HEK293 (cell line): ENCODE data around the gene BCCIP.
A peak's percentile ranks its signal among the peaks of the same experiment; 100 is the strongest.

Experiments used
- CTCF ChIA-PET: fragments of 350-600 bp; formaldehyde crosslinking; extraction: SDS; loops from one replicate; lab custom pipeline; 2021; ENCODE audit warnings: antibody characterized with exemption; lab: Yijun Ruan, JAX
- POLR2A ChIA-PET: fragments of 300-600 bp; formaldehyde crosslinking; extraction: SDS; loops from one replicate; lab custom pipeline; 2020; ENCODE audit warnings: antibody characterized with exemption, inconsistent platforms; lab: Yijun Ruan, JAX
- H3K27ac ChIP-seq: fragments of 200-500 bp; sonication (Bioruptor generic); 2 replicates; pipeline ENCODE4 v1.5.1; 2014; ENCODE audit warnings: low read depth, low read length, control low read depth, inconsistent platforms; ENCODE audit errors: extremely low read depth
- H3K36me3 ChIP-seq, 2 experiments: fragments of 200-500 bp in 1 of 2; sonication (Bioruptor generic) in 1 of 2; 1 replicate in 1 of 2; 2 replicates in 1 of 2; pipeline ENCODE4 v1.5.1; 2014 to 2017; ENCODE audit warnings: inconsistent platforms in 2 of 2, low read length in 2 of 2; ENCODE audit not compliant: control insufficient read depth in 2 of 2, insufficient read depth in 1 of 2
- H3K4me1 ChIP-seq: fragments of 200-500 bp; sonication (Bioruptor generic); 2 replicates; pipeline ENCODE4 v1.5.1; 2014; ENCODE audit warnings: mild to moderate bottlenecking, low read length, inconsistent platforms; ENCODE audit not compliant: control insufficient read depth, insufficient read depth
- H3K4me3 ChIP-seq: 2 replicates; pipeline ENCODE4 v1.5.1; 2011; ENCODE audit warnings: low read depth, mild to moderate bottlenecking, control low read depth, low read length, moderate library complexity
- H3K9me3 ChIP-seq: fragments of 200-500 bp; sonication (Bioruptor generic); 2 replicates; pipeline ENCODE4 v1.5.1; 2014; ENCODE audit warnings: low read depth, low read length, inconsistent platforms; ENCODE audit not compliant: control insufficient read depth, insufficient read depth
- GLI2 ChIP-seq: fragments of 450-650 bp; formaldehyde crosslinking; IDR thresholded peaks from 2 replicates; pipeline ENCODE4; 2017; ENCODE audit warnings: missing biosample characterization, missing genetic modification characterization, low read depth, borderline replicate concordance
- MEIS1 ChIP-seq: sonication (generic); formaldehyde crosslinking; IDR thresholded peaks from 2 replicates; pipeline ENCODE4 v1.8.1; 2022; ENCODE audit warnings: missing genetic modification reagents, mild to moderate bottlenecking, borderline replicate concordance
- SALL2 ChIP-seq: fragments of 450-650 bp; formaldehyde crosslinking; IDR thresholded peaks from 2 replicates; pipeline ENCODE4 v1.5.0; 2017; ENCODE audit warnings: missing biosample characterization, mild to moderate bottlenecking, missing genetic modification characterization, borderline replicate concordance
- TRIM28 ChIP-seq: IDR thresholded peaks from 2 replicates; pipeline ENCODE4 v1.6.1; 2011; ENCODE audit warnings: low read length, control low read depth, borderline replicate concordance
- ZBTB48 ChIP-seq: fragments of 450-650 bp; formaldehyde crosslinking; IDR thresholded peaks from 2 replicates; pipeline ENCODE4 v1.5.1; 2016; ENCODE audit warnings: missing biosample characterization, missing genetic modification characterization
- ZNF10 ChIP-seq: fragments of 450-650 bp; formaldehyde crosslinking; IDR thresholded peaks from 2 replicates; pipeline ENCODE4 v1.5.1; 2017; ENCODE audit warnings: missing biosample characterization, missing genetic modification characterization
- ZNF155 ChIP-seq: fragments of 450-650 bp; formaldehyde crosslinking; IDR thresholded peaks from 2 replicates; pipeline ENCODE4 v1.5.1; 2016; ENCODE audit warnings: missing biosample characterization, missing genetic modification characterization
- ZNF221 ChIP-seq: fragments of 450-650 bp; formaldehyde crosslinking; IDR thresholded peaks from 2 replicates; pipeline ENCODE4 v1.5.1; 2017; ENCODE audit warnings: missing biosample characterization, missing genetic modification characterization, borderline replicate concordance
- ZNF266 ChIP-seq: fragments of 450-650 bp; formaldehyde crosslinking; IDR thresholded peaks from 2 replicates; pipeline ENCODE4 v1.5.1; 2016; ENCODE audit warnings: missing biosample characterization, missing genetic modification characterization, low read depth
- ZNF311 ChIP-seq: fragments of 450-650 bp; formaldehyde crosslinking; IDR thresholded peaks from 2 replicates; pipeline ENCODE4 v1.5.1; 2017; ENCODE audit warnings: missing biosample characterization, missing genetic modification characterization, borderline replicate concordance
- ZNF530 ChIP-seq: fragments of 450-650 bp; formaldehyde crosslinking; IDR thresholded peaks from 2 replicates; pipeline ENCODE4 v1.5.1; 2016; ENCODE audit warnings: low read depth, missing biosample characterization, missing genetic modification characterization
- ZNF658 ChIP-seq: fragments of 450-650 bp; formaldehyde crosslinking; IDR thresholded peaks from 2 replicates; pipeline ENCODE4; 2016; ENCODE audit warnings: missing biosample characterization, missing genetic modification characterization
- ZNF701 ChIP-seq: fragments of 450-650 bp; formaldehyde crosslinking; IDR thresholded peaks from 2 replicates; pipeline ENCODE4 v1.5.1; 2016; ENCODE audit warnings: missing biosample characterization, missing genetic modification characterization
- ZSCAN16 ChIP-seq: fragments of 450-650 bp; formaldehyde crosslinking; IDR thresholded peaks from 2 replicates; pipeline ENCODE4 v1.5.1; 2016; ENCODE audit warnings: missing biosample characterization, missing genetic modification characterization
- ZSCAN30 ChIP-seq: fragments of 450-650 bp; IDR thresholded peaks from 2 replicates; pipeline ENCODE4 v1.5.1; 2018; ENCODE audit warnings: missing biosample characterization, mild to moderate bottlenecking, missing genetic modification characterization, moderate library complexity
- TF ChIP-seq, protein P1 (sequence below): fragments of 450-650 bp; formaldehyde crosslinking; IDR thresholded peaks from 2 replicates; pipeline ENCODE4 v1.5.1; 2016; ENCODE audit warnings: missing biosample characterization, missing genetic modification characterization
- TF ChIP-seq, protein P2 (sequence below): fragments of 450-650 bp; formaldehyde crosslinking; IDR thresholded peaks from 2 replicates; pipeline ENCODE4 v1.5.1; 2017; ENCODE audit warnings: missing biosample characterization, missing genetic modification characterization
- TF ChIP-seq, protein P3 (sequence below): fragments of 450-650 bp; formaldehyde crosslinking; IDR thresholded peaks from 2 replicates; pipeline ENCODE4 v1.5.1; 2016; ENCODE audit warnings: missing biosample characterization, missing genetic modification characterization

BCCIP gene

DNA sequence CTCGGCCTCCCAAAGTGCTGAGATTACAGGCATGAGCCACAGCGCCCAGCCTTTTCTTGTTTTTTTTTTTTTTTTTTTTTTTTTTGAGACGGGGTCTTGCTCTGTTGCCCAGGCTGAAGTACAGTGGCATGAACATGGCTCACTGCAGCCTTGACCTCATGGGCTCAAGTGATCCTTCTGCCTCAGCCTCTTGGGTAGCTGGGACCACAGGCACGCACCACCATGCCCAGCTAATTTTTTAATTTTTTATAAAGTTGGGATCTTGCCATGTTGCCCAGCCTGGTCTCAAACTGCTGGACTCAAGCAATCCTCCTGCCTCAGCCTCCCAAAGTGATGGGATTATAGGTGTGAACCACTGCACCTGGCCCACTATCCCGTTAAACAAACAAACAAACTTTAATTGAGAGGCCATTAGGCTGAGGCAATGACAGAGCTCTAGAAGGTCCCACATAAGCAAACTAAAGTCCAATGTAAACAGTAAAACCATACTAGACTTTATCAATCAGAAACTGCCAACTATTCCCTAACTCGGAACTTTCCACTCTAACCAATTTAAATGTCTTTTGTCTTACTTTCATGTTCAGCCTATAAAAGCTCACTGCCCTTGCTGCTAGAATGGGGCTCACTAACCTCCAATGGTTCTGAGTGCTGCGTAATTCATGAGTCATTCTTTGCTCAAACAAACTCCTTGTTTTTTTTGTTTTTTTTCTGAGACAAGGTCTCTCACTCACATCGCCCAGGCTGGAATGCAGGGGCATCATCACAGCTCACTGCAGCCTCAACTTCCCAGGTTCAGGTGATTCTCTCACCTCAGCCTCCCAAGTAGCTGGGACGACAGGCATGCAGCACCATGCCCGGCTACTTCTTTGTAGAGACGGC, 55.9 kb downstream of the BCCIP start (continued):
- TF ChIP-seq, protein P1, sequence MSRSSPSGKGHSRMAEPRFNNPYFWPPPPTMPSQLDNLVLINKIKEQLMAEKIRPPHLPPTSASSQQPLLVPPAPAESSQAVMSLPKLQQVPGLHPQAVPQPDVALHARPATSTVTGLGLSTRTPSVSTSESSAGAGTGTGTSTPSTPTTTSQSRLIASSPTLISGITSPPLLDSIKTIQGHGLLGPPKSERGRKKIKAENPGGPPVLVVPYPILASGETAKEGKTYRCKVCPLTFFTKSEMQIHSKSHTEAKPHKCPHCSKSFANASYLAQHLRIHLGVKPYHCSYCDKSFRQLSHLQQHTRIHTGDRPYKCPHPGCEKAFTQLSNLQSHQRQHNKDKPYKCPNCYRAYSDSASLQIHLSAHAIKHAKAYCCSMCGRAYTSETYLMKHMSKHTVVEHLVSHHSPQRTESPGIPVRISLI (tag by site-specific recombination): peak; percentile 95
- TF ChIP-seq ZNF658 (tag by site-specific recombination): no peak

DNA sequence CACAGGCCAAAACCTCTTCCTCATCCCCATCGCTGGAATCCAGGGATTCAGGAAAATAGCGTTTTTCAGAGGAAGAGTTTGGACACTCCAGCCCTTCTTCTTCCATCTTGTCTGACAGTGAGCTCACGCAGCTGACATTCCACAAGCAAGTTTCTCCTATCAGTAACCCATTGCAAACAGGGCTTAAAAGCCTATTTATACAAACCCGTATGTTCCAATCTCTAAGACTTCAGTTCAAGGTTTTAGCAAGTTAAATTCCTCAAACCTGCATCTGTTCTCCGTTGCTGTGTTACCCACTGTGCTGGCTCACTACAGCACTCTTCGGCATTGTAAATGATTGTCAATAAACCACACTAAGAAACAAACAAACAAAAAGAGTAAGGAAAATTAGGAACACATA, 57.4 kb downstream of the BCCIP start:
- H3K4me1 ChIP-seq: 0 out of 2 replicates have a peak, but pooled peaks cover 3% of the 10 kb centered on the region
- TF ChIP-seq ZNF221 (tag by site-specific recombination): no peak
- TF ChIP-seq ZNF530 (tag by site-specific recombination): no peak
- no peak for TF ChIP-seq ZSCAN16 (tag by site-specific recombination)
- no peak for TF ChIP-seq ZBTB48 (tag by site-specific recombination)
- no peak for TF ChIP-seq ZNF266 (tag by site-specific recombination)
- TF ChIP-seq MEIS1 (CRISPR knock-in tag): no peak
- TF ChIP-seq, protein P2, sequence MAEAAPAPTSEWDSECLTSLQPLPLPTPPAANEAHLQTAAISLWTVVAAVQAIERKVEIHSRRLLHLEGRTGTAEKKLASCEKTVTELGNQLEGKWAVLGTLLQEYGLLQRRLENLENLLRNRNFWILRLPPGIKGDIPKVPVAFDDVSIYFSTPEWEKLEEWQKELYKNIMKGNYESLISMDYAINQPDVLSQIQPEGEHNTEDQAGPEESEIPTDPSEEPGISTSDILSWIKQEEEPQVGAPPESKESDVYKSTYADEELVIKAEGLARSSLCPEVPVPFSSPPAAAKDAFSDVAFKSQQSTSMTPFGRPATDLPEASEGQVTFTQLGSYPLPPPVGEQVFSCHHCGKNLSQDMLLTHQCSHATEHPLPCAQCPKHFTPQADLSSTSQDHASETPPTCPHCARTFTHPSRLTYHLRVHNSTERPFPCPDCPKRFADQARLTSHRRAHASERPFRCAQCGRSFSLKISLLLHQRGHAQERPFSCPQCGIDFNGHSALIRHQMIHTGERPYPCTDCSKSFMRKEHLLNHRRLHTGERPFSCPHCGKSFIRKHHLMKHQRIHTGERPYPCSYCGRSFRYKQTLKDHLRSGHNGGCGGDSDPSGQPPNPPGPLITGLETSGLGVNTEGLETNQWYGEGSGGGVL (tag by site-specific recombination): no peak
- TF ChIP-seq ZNF701 (tag by site-specific recombination): no peak
- no peak for TF ChIP-seq GLI2
- TF ChIP-seq SALL2 (tag by site-specific recombination): no peak
- no peak for TF ChIP-seq ZNF10 (tag by site-specific recombination)
- TF ChIP-seq ZSCAN30 (tag by site-specific recombination): no peak
- TF ChIP-seq ZNF311 (tag by site-specific recombination): no peak
- TF ChIP-seq ZNF155 (tag by site-specific recombination): no peak
- TF ChIP-seq TRIM28: no peak
- TF ChIP-seq, protein P3, sequence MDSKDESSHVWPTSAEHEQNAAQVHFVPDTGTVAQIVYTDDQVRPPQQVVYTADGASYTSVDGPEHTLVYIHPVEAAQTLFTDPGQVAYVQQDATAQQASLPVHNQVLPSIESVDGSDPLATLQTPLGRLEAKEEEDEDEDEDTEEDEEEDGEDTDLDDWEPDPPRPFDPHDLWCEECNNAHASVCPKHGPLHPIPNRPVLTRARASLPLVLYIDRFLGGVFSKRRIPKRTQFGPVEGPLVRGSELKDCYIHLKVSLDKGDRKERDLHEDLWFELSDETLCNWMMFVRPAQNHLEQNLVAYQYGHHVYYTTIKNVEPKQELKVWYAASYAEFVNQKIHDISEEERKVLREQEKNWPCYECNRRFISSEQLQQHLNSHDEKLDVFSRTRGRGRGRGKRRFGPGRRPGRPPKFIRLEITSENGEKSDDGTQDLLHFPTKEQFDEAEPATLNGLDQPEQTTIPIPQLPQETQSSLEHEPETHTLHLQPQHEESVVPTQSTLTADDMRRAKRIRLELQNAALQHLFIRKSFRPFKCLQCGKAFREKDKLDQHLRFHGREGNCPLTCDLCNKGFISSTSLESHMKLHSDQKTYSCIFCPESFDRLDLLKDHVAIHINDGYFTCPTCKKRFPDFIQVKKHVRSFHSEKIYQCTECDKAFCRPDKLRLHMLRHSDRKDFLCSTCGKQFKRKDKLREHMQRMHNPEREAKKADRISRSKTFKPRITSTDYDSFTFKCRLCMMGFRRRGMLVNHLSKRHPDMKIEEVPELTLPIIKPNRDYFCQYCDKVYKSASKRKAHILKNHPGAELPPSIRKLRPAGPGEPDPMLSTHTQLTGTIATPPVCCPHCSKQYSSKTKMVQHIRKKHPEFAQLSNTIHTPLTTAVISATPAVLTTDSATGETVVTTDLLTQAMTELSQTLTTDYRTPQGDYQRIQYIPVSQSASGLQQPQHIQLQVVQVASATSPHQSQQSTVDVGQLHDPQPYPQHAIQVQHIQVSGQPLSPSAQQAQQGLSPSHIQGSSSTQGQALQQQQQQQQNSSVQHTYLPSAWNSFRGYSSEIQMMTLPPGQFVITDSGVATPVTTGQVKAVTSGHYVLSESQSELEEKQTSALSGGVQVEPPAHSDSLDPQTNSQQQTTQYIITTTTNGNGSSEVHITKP (tag by site-specific recombination): no peak
- no peaks in the 10 kb centered on the region for H3K9me3 ChIP-seq
- H3K36me3 ChIP-seq: peaks cover 3 to 18% of the 10 kb centered on the region in 2 experiments; a peak in 2 of 3 replicates
- ChIA-PET CTCF (no interaction called here), POLR2A (no interaction called here)
- H3K27ac ChIP-seq: no peak overlapping the region
- H3K4me3 ChIP-seq: no peak overlapping the region
